C4-2B (cell line): ENCODE measurements around the gene AP1G1.

Experiments used
- ZFX ChIP-seq: fragments of 450-650 bp; IDR thresholded peaks from 2 replicates; pipeline ENCODE4 v1.6.1; 2017
- TF ChIP-seq, protein P1 (sequence below): fragments of 450-650 bp; conservative IDR thresholded peaks from 2 replicates; pipeline ENCODE4 v1.5.1; 2017; ENCODE audit warnings: mild to moderate bottlenecking

DNA sequence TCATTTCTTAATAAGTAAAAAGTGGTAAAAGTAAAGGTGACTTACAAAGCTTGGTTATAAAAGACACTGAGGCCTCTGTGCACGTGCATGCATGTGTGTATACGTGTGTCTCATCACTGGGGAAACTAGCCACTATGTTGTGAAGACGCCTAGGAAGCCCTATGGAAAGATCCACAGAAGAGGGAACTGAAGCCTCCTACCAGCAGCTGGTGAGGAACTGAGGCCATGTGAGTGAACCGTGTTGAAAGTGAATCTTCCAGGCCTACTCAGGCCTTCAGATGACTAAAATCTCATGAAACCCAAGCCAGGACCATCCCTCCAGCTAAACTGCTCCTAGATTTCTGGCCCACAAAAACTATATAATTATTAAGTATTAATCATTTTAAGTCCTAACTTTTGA is 107.8 kb downstream of the AP1G1 start:
- TF ChIP-seq, protein P1, sequence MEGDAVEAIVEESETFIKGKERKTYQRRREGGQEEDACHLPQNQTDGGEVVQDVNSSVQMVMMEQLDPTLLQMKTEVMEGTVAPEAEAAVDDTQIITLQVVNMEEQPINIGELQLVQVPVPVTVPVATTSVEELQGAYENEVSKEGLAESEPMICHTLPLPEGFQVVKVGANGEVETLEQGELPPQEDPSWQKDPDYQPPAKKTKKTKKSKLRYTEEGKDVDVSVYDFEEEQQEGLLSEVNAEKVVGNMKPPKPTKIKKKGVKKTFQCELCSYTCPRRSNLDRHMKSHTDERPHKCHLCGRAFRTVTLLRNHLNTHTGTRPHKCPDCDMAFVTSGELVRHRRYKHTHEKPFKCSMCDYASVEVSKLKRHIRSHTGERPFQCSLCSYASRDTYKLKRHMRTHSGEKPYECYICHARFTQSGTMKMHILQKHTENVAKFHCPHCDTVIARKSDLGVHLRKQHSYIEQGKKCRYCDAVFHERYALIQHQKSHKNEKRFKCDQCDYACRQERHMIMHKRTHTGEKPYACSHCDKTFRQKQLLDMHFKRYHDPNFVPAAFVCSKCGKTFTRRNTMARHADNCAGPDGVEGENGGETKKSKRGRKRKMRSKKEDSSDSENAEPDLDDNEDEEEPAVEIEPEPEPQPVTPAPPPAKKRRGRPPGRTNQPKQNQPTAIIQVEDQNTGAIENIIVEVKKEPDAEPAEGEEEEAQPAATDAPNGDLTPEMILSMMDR, result no peak
- no peak for TF ChIP-seq ZFX
